GM19043 (cell line): ENCODE results near the gene SLC4A4.
A peak's percentile ranks its signal among the peaks of the same experiment; 100 is the strongest.

Source experiments
- ATAC-seq: cut with Tn5 transposase; IDR thresholded peaks from one replicate; pipeline ENCODE4 v1.9.1; 2021; ENCODE audit warnings: low read depth; ENCODE audit not compliant: unreplicated experiment

The SLC4A4 gene

DNA sequence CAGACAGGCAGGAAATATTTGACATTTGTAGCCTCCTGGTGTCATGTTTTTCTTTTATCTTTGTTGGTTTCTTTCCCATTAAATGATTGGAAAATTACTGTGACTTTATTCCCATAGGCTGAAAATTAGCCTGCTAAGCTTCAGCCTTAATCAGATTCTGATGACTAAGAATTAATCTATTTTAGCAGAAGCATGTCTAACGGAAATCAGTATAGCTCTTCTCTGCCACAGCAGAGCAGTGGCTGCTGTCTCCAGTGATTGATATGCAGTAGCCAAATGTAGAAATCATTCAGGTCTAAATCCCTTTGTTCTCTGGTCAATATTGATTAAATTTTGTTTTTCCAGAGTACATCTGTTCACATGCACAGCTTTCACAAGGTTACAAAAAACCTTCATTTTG lies 245.8 kb downstream of the SLC4A4 start:
- ATAC-seq, result no peak

DNA sequence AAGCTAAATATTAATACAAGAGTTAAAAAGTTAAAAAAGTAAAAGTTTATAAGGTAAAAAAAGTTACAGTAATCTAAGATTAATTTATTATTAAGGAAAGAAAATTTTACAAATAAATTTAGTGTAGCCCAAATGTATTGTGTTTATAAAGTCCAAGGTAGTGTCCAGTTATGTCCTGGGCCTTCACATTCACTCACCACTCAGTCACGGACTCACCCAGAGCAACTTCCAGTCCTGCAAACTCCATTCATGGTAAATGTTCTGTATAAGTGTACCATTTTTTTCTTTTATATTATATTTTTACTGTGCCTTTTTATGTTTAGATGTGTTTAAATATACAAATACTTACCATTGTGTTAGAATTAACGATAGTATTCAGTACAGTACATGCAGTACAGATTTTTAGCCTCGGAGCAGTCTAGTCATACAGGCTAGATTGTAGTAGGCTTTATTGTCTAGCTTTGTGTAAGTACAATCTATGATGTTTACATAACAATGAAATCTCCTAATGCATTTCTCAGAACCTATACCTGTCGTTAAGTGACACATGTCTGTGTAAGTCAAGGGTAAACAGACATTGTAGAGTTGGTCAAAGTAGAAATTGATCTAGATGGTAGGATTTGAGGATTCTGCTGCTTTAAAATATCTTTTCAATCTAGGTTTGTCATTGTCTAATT lies 247.4 kb downstream of the SLC4A4 start:
- ATAC-seq, result no peak

DNA sequence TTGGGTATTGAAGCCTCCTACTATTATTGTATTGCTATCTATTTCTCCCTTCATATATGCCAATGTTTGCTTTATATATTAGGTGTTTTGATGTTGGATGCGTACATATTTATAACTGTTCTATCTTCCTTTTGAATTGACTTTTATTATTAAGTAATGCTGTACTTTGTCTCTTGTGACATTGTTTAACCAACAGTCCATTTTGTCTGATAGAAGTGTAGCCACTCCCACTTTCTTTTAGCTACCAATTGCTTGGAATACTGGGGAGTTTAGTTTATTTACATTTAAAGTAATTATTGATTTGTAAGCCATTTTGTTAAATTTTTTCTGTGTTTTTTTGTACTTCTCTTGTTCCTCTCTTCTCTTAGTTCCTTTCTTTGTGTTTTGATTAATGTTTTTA lies 249.2 kb downstream of the SLC4A4 start:
- ATAC-seq, result no peak

DNA sequence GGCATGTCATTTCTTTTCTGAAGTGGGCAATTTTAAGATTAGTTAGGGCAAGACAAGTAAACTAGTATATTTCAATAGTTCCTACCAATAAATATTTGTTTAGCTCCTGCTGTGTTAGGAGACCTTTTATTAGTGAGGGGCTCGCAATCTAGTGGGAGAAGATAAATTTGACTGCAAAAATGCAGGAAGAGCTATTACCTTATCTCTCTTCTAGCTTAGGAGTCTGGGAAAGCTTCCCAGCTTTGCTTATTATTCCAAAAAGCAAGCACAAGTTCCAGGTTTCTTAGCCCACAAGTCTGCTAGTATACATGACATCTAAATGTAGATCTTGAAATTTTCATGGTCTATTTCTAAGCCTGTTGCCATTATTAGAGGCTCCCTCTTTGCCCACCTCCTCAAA lies 254.0 kb downstream of the SLC4A4 start:
- ATAC-seq, result no peak

DNA sequence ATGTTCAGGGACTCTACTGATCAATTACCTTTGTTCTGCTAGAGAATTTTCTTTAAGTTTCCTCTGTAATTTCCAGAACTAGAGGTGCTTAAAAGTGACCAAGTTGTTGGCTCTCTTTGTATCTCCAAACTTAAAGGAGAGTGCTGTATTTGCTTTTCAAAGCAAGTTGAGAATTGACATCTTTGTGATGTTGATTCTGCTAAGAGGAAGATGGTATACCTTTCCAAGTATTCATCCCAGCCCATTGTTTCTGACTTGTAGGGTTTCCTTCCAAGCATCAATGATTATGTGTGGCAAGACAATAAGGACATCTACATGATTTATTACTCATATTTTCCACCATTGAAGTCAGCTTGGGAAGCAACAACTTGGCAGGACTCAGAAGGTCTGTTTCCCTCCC lies 254.5 kb downstream of the SLC4A4 start:
- ATAC-seq, result no peak

DNA sequence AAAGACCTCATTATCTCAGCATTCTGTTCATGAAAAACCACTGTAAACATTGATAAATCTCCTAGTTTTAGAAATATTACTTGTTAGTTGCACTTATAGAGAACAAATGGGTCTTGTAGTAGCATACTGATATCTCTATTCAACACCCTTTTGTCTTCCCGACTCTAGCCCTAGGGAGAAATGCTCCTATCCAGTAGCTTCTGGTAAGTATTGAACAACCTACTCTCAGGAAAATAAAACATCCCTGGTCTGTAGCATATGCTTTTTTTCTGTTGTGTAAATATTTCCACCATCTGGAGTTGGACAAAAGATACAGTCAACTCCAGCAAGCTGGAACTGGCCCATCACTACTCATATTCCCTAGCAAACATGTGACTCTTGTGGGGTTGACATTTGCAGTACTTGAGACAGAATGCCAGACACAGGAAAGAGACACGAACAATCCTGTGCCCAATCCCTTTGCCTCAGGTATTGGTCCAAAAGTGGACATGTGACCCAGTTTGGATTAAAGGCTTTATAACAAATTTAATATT lies 256.8 kb downstream of the SLC4A4 start:
- ATAC-seq, result no peak

DNA sequence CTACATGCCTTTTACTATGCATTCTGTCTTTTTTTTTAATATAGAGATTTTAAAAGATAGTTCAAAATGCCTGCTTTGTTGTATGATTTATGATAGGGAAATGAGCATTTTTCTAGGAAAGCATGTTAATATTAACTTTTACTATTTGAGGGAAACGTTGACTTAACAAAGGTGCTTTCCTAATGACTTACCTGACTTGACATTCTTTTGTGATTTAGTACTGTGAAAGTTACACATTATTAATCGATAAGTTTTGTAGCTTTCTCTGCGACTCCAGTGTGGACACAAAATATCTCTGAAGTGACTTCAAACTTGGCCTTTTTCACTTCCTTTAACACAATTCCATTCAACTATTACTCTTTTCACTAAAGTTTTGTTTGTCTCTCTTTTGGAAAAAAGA lies 260.8 kb downstream of the SLC4A4 start:
- ATAC-seq, result no peak

DNA sequence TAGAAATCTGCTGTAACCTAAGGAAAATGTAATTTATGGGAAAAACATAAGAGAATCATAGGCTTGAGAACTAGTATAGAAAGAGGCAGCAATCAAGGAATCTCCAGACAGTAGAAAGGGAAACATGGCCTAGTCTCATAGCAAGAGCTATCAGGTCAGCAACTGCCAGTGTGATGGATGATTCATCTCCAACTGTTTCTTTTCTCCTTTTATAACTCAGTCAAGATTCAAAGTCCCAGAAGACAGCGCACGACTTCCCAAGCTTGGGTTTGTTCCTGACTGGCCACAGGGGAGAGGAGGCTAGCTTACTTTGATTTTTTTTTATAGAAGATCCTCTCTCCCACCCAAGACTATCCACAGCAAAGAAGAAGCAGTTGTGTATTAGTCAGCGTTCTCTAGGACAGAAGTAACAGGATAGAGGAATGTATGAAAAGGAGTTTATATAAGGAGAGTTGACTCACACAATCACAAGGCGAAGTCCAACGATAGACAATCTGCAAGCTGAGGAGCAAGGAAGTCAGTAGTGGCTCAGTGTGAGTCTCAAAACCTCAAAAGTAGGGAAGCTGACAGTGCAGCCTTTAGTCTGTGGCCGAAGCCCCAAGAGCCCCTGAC lies 263.6 kb downstream of the SLC4A4 start:
- ATAC-seq, result no peak

DNA sequence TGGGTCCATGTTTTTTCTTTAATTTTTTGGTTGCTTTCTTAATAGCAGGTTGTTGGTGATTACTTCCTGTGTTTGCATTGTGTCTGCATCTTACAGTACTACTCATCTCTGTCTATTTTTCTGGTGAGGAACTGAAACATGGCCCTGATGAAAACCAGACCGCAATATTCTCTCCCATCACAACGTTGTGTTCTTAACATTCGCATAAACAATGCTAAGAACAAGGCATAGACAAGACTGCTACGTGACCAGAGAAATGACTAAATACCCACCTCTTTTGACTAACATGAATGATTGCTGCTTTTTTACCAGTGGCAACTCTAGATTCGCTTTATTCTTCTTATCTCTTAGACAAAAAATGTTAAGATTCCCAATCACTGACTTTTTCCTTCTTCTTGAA lies 266.0 kb downstream of the SLC4A4 start:
- ATAC-seq, result peak; percentile 87

DNA sequence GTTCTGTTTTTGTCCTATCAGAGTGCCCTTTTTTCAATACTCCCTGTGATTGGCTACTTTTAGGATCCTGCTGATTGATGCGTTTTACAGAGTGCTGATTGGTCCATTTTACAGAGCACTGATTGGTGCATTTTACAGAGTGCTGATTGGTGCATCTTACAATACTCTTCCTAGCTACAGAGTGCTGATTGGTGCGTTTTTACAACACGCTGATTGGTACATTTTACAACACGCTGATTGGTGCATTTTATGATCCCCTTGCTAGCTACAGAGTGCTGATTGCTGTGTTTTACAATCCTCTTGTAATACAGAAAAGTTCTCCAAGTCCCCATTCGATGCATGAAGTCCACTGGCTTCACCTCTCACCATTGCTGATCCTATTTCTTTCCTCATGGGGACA lies 268.3 kb downstream of the SLC4A4 start:
- ATAC-seq, result no peak

DNA sequence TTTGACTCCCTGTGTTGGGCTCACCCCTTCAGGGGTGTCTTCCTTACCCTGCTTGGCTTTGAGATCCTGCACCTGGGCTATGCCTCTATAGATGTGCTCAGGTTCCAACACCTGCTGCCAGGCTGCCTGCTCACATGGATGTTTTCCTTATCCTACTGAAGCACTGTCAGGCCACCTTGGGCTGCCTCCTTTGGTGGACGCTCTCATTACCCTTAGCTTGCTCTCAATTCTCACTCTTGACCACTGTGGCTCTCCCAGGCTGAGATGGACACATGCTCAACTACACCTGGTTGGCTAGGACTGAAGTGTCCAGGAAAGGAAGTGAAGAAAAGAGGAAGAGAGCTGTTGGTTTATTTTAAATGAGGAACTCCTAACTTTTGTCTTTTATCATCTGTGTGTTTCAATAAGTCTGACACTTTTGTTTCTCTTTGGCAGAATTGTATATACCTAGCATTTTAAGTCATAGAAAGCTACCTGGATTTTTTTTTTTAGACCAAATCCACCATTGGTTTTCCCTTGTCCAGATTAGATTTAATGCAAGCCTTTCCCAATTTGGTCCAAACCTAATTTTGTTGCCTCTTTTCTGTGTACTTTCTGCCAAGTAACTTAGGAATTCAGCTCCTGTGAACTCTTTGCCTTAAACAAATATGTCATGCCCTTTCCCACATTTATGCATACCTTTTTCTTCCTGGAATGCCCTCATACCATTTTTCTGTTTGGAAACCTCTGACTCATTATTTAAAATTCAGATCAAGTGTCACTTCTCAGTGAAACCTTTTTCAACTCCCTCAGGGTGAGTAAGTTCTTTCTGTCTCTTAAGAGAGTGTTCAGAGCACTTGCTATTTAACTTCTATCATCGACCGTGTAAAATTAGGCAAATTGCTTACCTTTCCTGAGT lies 269.2 kb downstream of the SLC4A4 start:
- ATAC-seq, result no peak

DNA sequence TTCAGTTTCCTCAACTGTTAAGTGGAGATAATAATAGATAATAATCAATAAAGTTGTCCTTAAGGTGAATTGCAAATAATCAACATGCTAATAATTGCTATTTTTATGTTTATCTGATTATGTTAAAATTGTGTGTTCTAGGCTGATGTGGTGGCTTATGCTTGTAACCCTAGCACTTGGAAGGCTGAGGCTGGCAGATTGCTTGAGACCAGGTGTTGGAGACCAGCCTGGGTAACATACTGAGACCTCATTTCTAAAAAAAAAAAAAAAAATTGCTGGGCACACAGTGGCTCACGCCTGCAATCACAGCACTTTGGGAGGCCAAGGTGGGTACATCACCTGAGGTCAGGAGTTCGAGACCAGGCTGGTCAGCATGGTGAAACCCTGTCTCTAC lies 269.9 kb downstream of the SLC4A4 start:
- no peak for ATAC-seq

DNA sequence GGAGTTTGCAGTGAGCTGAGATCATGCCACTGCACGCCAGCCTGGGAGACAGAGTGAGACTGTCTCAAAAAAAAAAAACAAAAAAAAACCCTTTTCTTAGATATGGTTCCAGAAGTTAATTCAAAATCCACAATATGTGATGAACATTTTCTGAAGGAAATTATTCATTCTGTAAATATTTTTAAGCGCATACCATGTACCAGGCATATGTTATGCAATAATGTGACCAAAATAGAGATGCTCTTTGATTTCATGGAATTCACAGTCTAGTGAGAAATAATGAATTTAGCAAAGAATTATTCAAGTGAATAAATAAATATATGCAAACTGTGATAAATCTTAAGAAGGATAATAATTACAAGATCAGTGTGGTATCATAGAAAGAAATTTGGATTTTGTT lies 270.3 kb downstream of the SLC4A4 start:
- no peak for ATAC-seq

DNA sequence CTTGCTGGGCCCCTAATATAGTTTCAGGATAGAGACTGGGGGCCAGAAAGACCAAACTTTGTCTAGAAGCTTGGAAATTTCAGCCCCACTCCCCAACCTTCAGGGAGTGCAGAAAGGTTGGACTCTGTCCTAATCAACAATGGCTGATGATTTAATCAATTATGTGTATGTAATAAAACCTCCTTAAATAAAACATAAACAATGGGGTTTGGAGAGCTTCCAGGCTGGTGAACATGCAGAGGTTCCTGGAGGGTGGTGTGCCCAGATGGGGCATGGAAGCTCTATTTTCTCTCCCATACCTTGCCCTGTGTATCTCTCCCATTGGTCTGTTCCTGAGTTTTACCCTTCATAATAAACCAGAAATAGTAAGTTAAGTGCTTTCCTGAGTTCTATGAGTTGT lies 270.8 kb downstream of the SLC4A4 start:
- no peak for ATAC-seq

DNA sequence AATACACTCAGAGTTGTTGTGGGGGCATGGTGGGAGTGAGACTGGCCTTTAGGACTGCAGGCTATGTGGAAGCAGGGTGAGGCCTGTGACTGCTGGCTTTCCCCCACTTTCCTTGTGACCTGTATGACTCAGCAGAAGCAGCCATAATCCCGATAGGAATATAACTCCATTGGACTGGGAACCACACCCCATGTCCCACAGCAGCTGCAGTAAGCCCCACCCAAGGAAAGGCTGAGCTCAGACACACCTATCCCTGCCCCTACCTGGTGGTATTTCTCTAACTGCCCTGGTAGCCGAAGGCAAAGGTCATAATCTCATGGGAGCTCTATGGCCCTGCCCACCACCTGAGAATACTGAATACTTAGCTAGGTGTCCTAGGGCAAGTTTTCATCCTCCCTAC lies 275.8 kb downstream of the SLC4A4 start:
- ATAC-seq, result no peak

DNA sequence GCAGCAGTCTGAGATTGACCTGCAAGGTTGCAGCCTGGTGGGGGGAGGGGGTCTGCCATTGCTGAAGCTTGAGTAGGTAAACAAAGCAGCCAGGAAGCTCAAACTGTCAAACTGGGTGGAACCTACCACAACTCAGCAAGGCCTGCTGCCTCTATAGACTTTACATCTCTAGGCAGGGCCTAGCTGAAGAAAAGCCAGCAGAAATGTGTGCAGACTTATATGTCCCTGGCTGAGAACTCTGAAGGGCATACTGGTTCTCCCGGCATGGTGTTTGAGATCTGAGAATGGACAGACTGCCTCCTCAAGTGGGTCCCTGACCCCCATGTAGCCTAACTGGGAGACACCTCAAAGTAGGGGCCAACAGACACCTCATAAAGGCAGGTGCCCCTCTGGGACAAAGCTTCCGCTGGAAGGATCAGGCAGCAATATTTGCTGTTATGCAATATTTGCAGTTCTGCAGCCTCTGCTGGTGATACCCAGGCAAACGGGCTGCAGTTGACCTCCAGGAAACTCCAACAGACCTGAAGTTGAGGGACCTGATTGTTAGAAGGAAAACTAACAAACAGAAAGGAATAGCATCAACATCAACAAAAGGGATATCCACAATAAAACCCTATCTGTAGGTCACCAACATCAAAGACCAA lies 277.5 kb downstream of the SLC4A4 start:
- ATAC-seq, result no peak
